HepG2 (cell line): Measurements from ENCODE around the gene RHOD. TPM values are rescaled to one million over a fixed set of nuclear protein-coding genes. Genes with fewer than 3 reads are reported as not detected.

Experiments
- ARNT2 ChIP-seq: sonication (generic); formaldehyde crosslinking; IDR thresholded peaks from 2 replicates; pipeline ENCODE4 v1.8.0; 2022; ENCODE audit warnings: mild to moderate bottlenecking, low read depth, missing genetic modification reagents, moderate library complexity
- ATRX ChIP-seq: sonication (generic); formaldehyde crosslinking; IDR thresholded peaks from 2 replicates; pipeline ENCODE4 v1.4.0; 2020; ENCODE audit warnings: missing genetic modification reagents, borderline replicate concordance
- FOXP1 ChIP-seq, 2 experiments: fragments of 450-650 bp in 1 of 2; IDR thresholded peaks; 2 replicates each; pipeline ENCODE4 v1.6.1; 2017 to 2018; ENCODE audit warnings: antibody characterized with exemption in 1 of 2
- GTF2F1 ChIP-seq: fragments of 150-350 bp; IDR thresholded peaks from 2 replicates; pipeline ENCODE4 v1.6.1; 2014; ENCODE audit warnings: low read length
- HHEX ChIP-seq: IDR thresholded peaks from 2 replicates; pipeline ENCODE4 v1.6.1; 2016; ENCODE audit warnings: control low read depth
- HOXA3 ChIP-seq: sonication (generic); formaldehyde crosslinking; IDR thresholded peaks from 2 replicates; pipeline ENCODE4 v1.5.0; 2020; ENCODE audit warnings: missing genetic modification reagents
- ISL2 ChIP-seq: sonication (generic); formaldehyde crosslinking; IDR thresholded peaks from 2 replicates; pipeline ENCODE4 v1.5.0; 2020; ENCODE audit warnings: missing genetic modification reagents
- KDM1A ChIP-seq: IDR thresholded peaks from 2 replicates; pipeline ENCODE4 v1.6.1; 2016; ENCODE audit warnings: missing compliant biosample characterization
- MTERF4 ChIP-seq: sonication (generic); formaldehyde crosslinking; IDR thresholded peaks from 2 replicates; pipeline ENCODE4 v1.8.0; 2023; ENCODE audit warnings: mild to moderate bottlenecking, missing genetic modification reagents
- PBX3 ChIP-seq: sonication (generic); formaldehyde crosslinking; IDR thresholded peaks from 2 replicates; pipeline ENCODE4 v1.8.1; 2023; ENCODE audit warnings: missing genetic modification reagents, inconsistent platforms, borderline replicate concordance
- RELA ChIP-seq: sonication (generic); formaldehyde crosslinking; IDR thresholded peaks from 2 replicates; pipeline ENCODE4 v1.4.0; 2020; ENCODE audit warnings: missing genetic modification reagents
- SOX13 ChIP-seq, 3 experiments: fragments of 450-650 bp in 1 of 3; sonication (generic) in 1 of 3; formaldehyde crosslinking in 1 of 3; IDR thresholded peaks in 2 of 3; conservative IDR thresholded peaks in 1 of 3; 2 replicates each; pipeline versions ENCODE4 v1.5.0 to v1.6.1; 2016 to 2020; ENCODE audit warnings: antibody characterized with exemption in 1 of 3, mild to moderate bottlenecking in 1 of 3, missing compliant biosample characterization in 1 of 3, missing genetic modification reagents in 1 of 3, moderate library complexity in 1 of 3
- SP5 ChIP-seq: IDR thresholded peaks from 2 replicates; pipeline ENCODE4 v1.6.1; 2016; ENCODE audit warnings: low read depth, borderline replicate concordance
- SSRP1 ChIP-seq: IDR thresholded peaks from 2 replicates; pipeline ENCODE4 v1.6.1; 2016; ENCODE audit warnings: control low read depth
- ZBTB42 ChIP-seq: sonication (generic); formaldehyde crosslinking; IDR thresholded peaks from 2 replicates; pipeline ENCODE4 v1.5.0; 2020; ENCODE audit warnings: mild to moderate bottlenecking, missing genetic modification reagents
- ZFX ChIP-seq: sonication (generic); formaldehyde crosslinking; IDR thresholded peaks from 2 replicates; pipeline ENCODE4 v1.4.0; 2020; ENCODE audit warnings: mild to moderate bottlenecking, low read depth, missing genetic modification reagents, moderate library complexity
- ZNF383 ChIP-seq: sonication (generic); formaldehyde crosslinking; IDR thresholded peaks from 2 replicates; pipeline ENCODE4 v1.4.0; 2020; ENCODE audit warnings: missing genetic modification reagents, mild to moderate bottlenecking, borderline replicate concordance
- ZNF431 ChIP-seq: sonication (generic); formaldehyde crosslinking; IDR thresholded peaks from 2 replicates; pipeline ENCODE4 v1.9.0; 2022; ENCODE audit warnings: missing genetic modification reagents, low read depth, mild to moderate bottlenecking, borderline replicate concordance
- ZNF564 ChIP-seq: sonication (generic); formaldehyde crosslinking; IDR thresholded peaks from 2 replicates; pipeline ENCODE4 v1.8.1; 2023; ENCODE audit warnings: mild to moderate bottlenecking, missing genetic modification reagents
- ZNF569 ChIP-seq: sonication (generic); formaldehyde crosslinking; IDR thresholded peaks from 2 replicates; pipeline ENCODE4 v1.5.0; 2020; ENCODE audit warnings: mild to moderate bottlenecking, missing genetic modification reagents, moderate library complexity, borderline replicate concordance
- ZNF572 ChIP-seq: sonication (generic); formaldehyde crosslinking; IDR thresholded peaks from 2 replicates; pipeline ENCODE4 v1.5.1; 2020; ENCODE audit warnings: mild to moderate bottlenecking, missing genetic modification reagents
- ZNF691 ChIP-seq: sonication (generic); formaldehyde crosslinking; IDR thresholded peaks from 2 replicates; pipeline ENCODE4 v1.4.0; 2020; ENCODE audit warnings: missing genetic modification reagents, low read depth, mild to moderate bottlenecking, borderline replicate concordance
- ZNF761 ChIP-seq: sonication (generic); formaldehyde crosslinking; conservative IDR thresholded peaks from 2 replicates; pipeline ENCODE4 v1.4.0; 2020; ENCODE audit warnings: mild to moderate bottlenecking, missing genetic modification reagents
- ZNF780A ChIP-seq: sonication (generic); formaldehyde crosslinking; IDR thresholded peaks from 2 replicates; pipeline ENCODE4 v1.8.0; 2022; ENCODE audit warnings: mild to moderate bottlenecking, missing genetic modification reagents, moderate library complexity
- ZNF83 ChIP-seq: sonication (generic); formaldehyde crosslinking; IDR thresholded peaks from 2 replicates; pipeline ENCODE4 v1.4.0; 2020; ENCODE audit warnings: missing genetic modification reagents, mild to moderate bottlenecking, borderline replicate concordance
- ZNF878 ChIP-seq: sonication (generic); formaldehyde crosslinking; IDR thresholded peaks from 2 replicates; pipeline ENCODE4 v1.8.1; 2023; ENCODE audit warnings: mild to moderate bottlenecking, missing genetic modification reagents, moderate library complexity
- polyA plus RNA-seq, 8 experiments: library from polyadenylated mRNA; depleted of rRNA in 3 of 8; stranded (reverse) in 7 of 8; unstranded in 1 of 8; fragments of >200 nt; fragmentation: Illumina TruSeq in 4 of 8; extraction: Trizol in 4 of 8; gene quantifications; 2 replicates each; pipeline versions ENCODE4 v1.2.1 to v1.2.3, GENCODE V29; 2011 to 2016; ENCODE audit warnings: low read depth in 4 of 8, missing spikeins in 1 of 8, mixed read lengths in 1 of 8; ENCODE audit not compliant: insufficient read depth in 1 of 8
- total RNA-seq, 5 experiments: library from RNA; depleted of rRNA; stranded (reverse); fragments of >200 nt; fragmentation: Illumina TruSeq; extraction: Trizol; gene quantifications; 2 replicates each; pipeline ENCODE4 v1.2.3, GENCODE V29; 2016; ENCODE audit warnings: low read depth in 1 of 5

Gene RHOD
- total and polyA plus RNA-seq, 2 of the 13 experiments (the other 11 are each of a cell fraction or from before 2014, with no cell fraction given): 0.27 to 0.98 TPM

GRCh38 chr11:67056267-67057204 lies at the start of gene RHOD (continued):
- no peak; the same call in 1 of the 2 replicates for TF ChIP-seq ZNF691 (CRISPR knock-in tag)
- TF ChIP-seq ZNF569 (CRISPR knock-in tag): no peak
- TF ChIP-seq SP5 (CRISPR knock-in tag): peak; percentile 53; the same call in 1 of the 2 replicates
- TF ChIP-seq RELA: no peak
- TF ChIP-seq ARNT2: peak; percentile 86; the same call in 1 of the 2 replicates
- 0 out of 2 replicates have a peak, but pooled peaks have one; percentile 25 for TF ChIP-seq ZNF431 (CRISPR knock-in tag)
- TF ChIP-seq KDM1A (CRISPR knock-in tag): no peak
- peak; percentile 49; the same call in 1 of the 2 replicates for TF ChIP-seq HOXA3
- 0 out of 2 replicates have a peak, but pooled peaks have one; percentile 46 for TF ChIP-seq ZNF564 (CRISPR knock-in tag)
- TF ChIP-seq ZNF383: no peak
- no peak for TF ChIP-seq SOX13 (IDR thresholded peaks at IDR 0.05)
- TF ChIP-seq SOX13 (CRISPR knock-in tag; conservative IDR thresholded peaks at IDR 0.05 in 1 of 2, IDR thresholded peaks at IDR 0.05 in 1 of 2): 0 out of 4 replicates have a peak, but pooled peaks of 1 of the 2 experiments have one; percentile 10
- no peak for TF ChIP-seq GTF2F1
- no peak for TF ChIP-seq SSRP1 (CRISPR knock-in tag)
- TF ChIP-seq ATRX (CRISPR knock-in tag): no peak
- no peak for TF ChIP-seq ZBTB42
- TF ChIP-seq ZNF83 (CRISPR knock-in tag): no peak
- 0 out of 2 replicates have a peak, but pooled peaks have one; percentile 27 for TF ChIP-seq ZNF878 (CRISPR knock-in tag)
- TF ChIP-seq ZNF761 (CRISPR knock-in tag): no peak
- no peak for TF ChIP-seq ZNF780A (CRISPR knock-in tag)
- TF ChIP-seq ZFX (CRISPR knock-in tag): peak; percentile 90
- no peak for TF ChIP-seq HHEX (CRISPR knock-in tag)
- TF ChIP-seq FOXP1 (IDR thresholded peaks at IDR 0.05): no peak
- no peak for TF ChIP-seq FOXP1 (CRISPR knock-in tag; IDR thresholded peaks at IDR 0.05)
- TF ChIP-seq MTERF4 (CRISPR knock-in tag): 0 out of 2 replicates have a peak, but pooled peaks have one; percentile 36
- TF ChIP-seq PBX3: no peak
- no peak for TF ChIP-seq ISL2 (CRISPR knock-in tag)
- TF ChIP-seq ZNF572 (CRISPR knock-in tag): no peak
